Spinal cord (tissue), 10 donors: ENCODE results near the gene RPS17. TPM values are rescaled to one million over a fixed set of nuclear protein-coding genes. Genes with fewer than 3 reads are reported as not detected.
A peak's percentile ranks its signal among the peaks of the same experiment; 100 is the strongest.

ENCODE experiments used
- DNase-seq, 6 donors: peaks; one replicate each; pipeline versions ENCODE4 v3.0.0 to v3.0.0-alpha.2; 2013 to 2015; ENCODE audit warnings: low spot score in 6 of 6, low read depth in 4 of 6
- H3K27ac ChIP-seq: one replicate; pipeline ENCODE4 v1.5.1; 2013; ENCODE audit warnings: low read depth, low read length, control low read depth
- H3K27me3 ChIP-seq: one replicate; pipeline ENCODE4 v1.6.1; 2013; ENCODE audit warnings: low read length; ENCODE audit not compliant: control insufficient read depth, insufficient read depth
- H3K36me3 ChIP-seq: one replicate; pipeline ENCODE4 v1.6.1; 2013; ENCODE audit warnings: low read length; ENCODE audit not compliant: control insufficient read depth, insufficient read depth
- H3K4me1 ChIP-seq: one replicate; pipeline ENCODE4 v1.6.1; 2013; ENCODE audit warnings: low read length; ENCODE audit not compliant: control insufficient read depth, insufficient read depth
- H3K4me3 ChIP-seq: one replicate; pipeline ENCODE4 v1.5.1; 2013; ENCODE audit warnings: low read depth, low read length, control low read depth
- H3K9me3 ChIP-seq: one replicate; pipeline ENCODE4 v1.6.1; 2013; ENCODE audit warnings: low read length; ENCODE audit not compliant: control insufficient read depth, insufficient read depth
- WGBS: methylation state at CpG from one replicate; pipeline ENCODE4 v1.1.5; 2013; ENCODE audit warnings: missing lambda C conversion rate; ENCODE audit not compliant: insufficient coverage; 5-methylcytosine and 5-hydroxymethylcytosine counted together
- polyA plus RNA-seq, 2 donors: library from polyadenylated mRNA; unstranded; fragments of 120-200 nt; gene quantifications; one replicate each; pipeline ENCODE4 v1.2.1, GENCODE V29; 2013; ENCODE audit not compliant: insufficient read length in 2 of 2
- total RNA-seq, 2 donors: library from RNA; depleted of rRNA in 1 of 2; stranded (reverse); fragments of 120-200 nt in 1 of 2; fragments of >200 nt in 1 of 2; gene quantifications; one replicate each; pipeline versions ENCODE4 v1.2.3 to v1.2.4, GENCODE V29; 2013 to 2014
- donor health status: healthy.

The RPS17 gene
- total and polyA plus RNA-seq, 4 donors: 815 to 2,786 (median 1,234) TPM

DNA sequence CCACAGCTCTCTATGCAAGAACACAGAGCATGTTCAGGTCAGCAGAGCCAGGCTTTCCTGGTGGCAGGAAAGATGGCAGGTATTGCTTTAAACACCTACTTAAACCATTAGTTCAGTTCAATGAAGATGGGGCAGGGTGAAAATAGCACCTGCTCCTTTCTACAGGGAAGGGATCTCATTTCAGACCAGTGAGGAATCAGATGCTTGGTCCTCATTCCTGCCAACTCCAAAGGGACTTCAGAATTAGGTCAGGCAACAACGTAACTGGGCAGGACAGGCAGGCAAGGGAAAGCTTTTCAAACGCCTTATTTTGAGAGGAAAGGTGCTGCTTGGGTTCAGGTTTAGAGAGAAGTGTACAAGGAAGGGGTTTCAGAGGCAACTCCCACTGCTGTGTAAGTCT lies 12.6 kb upstream of the RPS17 start:
- no peaks in the 10 kb centered on the region for H3K4me1 ChIP-seq
- 100% methylated on average over 2 of the region's 2 CpGs for WGBS
- no peak overlapping the region for H3K27ac ChIP-seq
- DNase-seq: no peak
- H3K9me3 ChIP-seq: no peaks in the 10 kb centered on the region
- peaks cover 9% of the 10 kb centered on the region for H3K36me3 ChIP-seq
- H3K27me3 ChIP-seq: no peaks in the 10 kb centered on the region
- no peak overlapping the region for H3K4me3 ChIP-seq

DNA sequence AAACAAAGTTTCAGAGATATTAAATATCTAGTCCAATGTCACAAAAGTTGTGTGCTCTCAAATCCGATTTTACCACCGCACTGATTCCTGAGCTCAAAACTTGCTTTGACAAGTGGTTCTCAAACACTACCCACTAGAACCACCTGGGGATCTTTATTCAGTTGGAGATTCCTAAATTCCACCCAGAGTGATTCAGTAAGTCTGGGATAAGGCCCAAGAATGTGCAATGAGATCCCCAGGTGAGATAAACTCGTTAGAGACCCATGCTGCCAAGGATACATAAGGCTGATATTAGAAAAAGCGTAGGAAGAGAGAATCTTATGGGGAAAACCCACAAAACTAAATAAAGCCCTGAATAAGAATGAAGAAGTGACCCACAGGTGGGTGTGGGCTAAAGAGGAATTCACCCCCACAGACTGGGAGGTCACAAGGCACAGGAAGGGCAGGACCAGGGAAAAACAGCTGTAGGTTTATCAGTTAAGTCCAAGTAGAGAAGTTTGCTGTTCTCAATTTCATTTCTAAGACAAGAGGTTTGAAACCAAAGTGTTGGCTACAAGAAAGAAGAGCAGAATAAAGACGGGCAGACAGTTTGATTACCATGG lies 11.5 kb upstream of the RPS17 start:
- WGBS: 70% methylated on average over 3 of the region's 5 CpGs
- H3K27me3 ChIP-seq: no peaks in the 10 kb centered on the region
- H3K4me3 ChIP-seq: no peak overlapping the region
- no peak for DNase-seq
- no peaks in the 10 kb centered on the region for H3K4me1 ChIP-seq
- no peak overlapping the region for H3K27ac ChIP-seq
- H3K36me3 ChIP-seq: peaks cover 11% of the 10 kb centered on the region
- no peaks in the 10 kb centered on the region for H3K9me3 ChIP-seq

DNA sequence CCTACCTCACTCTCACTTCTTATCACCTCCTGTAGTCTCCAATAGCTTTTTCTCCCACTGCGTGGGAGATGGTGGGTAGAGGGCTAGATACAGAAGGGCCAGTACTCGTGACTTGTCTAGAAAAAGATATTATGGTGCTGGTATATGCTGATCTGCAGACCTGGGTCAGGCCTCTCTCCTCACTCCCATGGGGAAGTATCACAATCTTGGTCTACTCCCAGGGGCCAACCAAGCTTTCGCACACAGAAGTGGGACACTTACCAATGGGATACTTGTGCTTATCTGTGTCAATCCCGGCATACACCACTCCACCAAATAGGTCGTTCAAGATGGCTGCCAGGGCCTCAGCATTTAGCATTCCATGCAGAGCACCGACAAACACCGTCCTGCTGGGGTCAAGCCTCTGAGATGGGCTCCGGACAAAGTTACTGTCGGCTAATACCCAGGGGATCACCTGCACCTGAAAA lies 9.0 kb upstream of the RPS17 start:
- DNase-seq: no peak
- H3K9me3 ChIP-seq: no peaks in the 10 kb centered on the region
- H3K27ac ChIP-seq: no peak overlapping the region
- peaks cover 20% of the 10 kb centered on the region for H3K36me3 ChIP-seq
- H3K27me3 ChIP-seq: no peaks in the 10 kb centered on the region
- WGBS: 99% methylated on average over 7 of the region's 9 CpGs
- H3K4me3 ChIP-seq: no peak overlapping the region
- no peaks in the 10 kb centered on the region for H3K4me1 ChIP-seq

DNA sequence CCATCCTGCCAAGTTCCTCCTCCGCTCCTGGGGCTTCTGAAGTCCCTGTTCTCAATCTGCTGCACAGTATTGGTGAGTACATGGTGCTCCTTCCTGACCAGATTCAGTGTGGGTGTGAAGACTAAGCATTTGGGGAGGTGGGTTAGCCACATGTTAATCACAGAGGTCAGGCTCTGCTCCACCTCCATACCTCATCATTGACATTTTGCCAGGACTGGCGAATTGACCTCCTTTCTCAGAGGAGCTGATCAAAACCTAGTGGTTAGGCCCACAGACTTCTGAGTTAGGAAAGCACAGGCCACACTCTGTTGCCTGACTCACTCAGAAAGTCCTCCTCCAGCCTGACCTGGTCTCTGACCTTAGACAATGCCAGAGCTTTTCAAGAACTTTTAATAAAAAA lies 8.4 kb upstream of the RPS17 start:
- Histone ChIP-seq H3K4me1 (no peaks in the 10 kb centered on the region), H3K27me3 (no peaks in the 10 kb centered on the region), H3K4me3 (no peak overlapping the region), H3K9me3 (no peaks in the 10 kb centered on the region), H3K27ac (no peak overlapping the region), H3K36me3 (peaks cover 21% of the 10 kb centered on the region)
- 95% methylated on average over 2 of the region's 2 CpGs for WGBS
- DNase-seq: no peak

DNA sequence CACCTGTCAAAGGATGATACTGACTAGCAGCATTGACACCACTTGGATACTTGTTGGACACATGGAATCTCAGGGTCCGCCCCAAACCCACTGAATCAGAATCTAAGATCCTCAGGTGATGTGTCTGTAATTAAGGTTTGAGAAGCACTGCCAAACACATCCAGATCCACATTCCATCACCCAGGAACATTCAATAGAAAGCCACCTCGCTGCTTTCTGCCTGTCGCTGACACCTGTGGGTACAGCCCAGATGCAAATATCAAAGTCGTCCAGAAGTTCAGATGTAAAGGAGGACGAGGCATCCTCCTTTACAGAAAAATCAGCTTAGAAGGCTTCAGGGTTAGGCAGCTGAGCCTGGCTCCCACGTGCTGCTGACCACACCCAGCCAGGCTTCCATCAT lies 5.2 kb upstream of the RPS17 start:
- Histone ChIP-seq H3K4me1 (peaks cover 5% of the 10 kb centered on the region), H3K36me3 (peaks cover 17% of the 10 kb centered on the region), H3K4me3 (no peak overlapping the region), H3K27ac (no peak overlapping the region), H3K27me3 (no peaks in the 10 kb centered on the region), H3K9me3 (no peaks in the 10 kb centered on the region)
- no peak for DNase-seq
- 87% methylated on average over 5 of the region's 6 CpGs for WGBS

DNA sequence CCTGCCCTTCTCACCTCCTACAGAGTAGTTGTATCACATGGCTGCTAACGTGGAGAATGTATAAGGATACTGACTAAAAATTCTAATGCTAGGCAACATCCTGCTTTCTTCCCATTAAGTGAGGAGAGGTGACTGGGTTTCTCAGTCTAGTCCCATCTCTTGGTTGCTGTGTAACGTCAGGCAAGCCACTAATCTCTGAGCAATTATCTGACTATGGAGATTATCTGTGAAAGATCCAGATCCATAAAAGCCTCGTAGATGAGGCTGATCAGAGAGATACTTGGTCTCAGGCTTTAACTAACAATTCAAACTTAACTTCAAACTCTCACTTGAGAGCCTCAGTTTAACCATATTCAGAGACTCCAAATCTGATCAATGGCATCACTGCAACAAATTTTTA lies 4.7 kb upstream of the RPS17 start:
- Histone ChIP-seq H3K27ac (no peak overlapping the region), H3K9me3 (no peaks in the 10 kb centered on the region), H3K36me3 (peaks cover 16% of the 10 kb centered on the region), H3K4me1 (peaks cover 5% of the 10 kb centered on the region), H3K4me3 (no peak overlapping the region), H3K27me3 (no peaks in the 10 kb centered on the region)
- 75% methylated on average over 1 of the region's 3 CpGs for WGBS
- DNase-seq: no peak

- Histone ChIP-seq H3K36me3 (peaks cover 14% of the 10 kb centered on the region), H3K9me3 (no peaks in the 10 kb centered on the region), H3K4me1 (peaks cover 10% of the 10 kb centered on the region), H3K27ac (no peak overlapping the region), H3K4me3 (no peak overlapping the region), H3K27me3 (no peaks in the 10 kb centered on the region)
- 83% methylated on average over 7 of the region's 9 CpGs for WGBS
- DNase-seq: no peak
Measured at GRCh38 chr15:82544431-82544830, 4.2 kb upstream of the RPS17 start.

- H3K36me3 ChIP-seq: peaks cover 12% of the 10 kb centered on the region
- no peak for DNase-seq
- H3K4me1 ChIP-seq: peaks cover 14% of the 10 kb centered on the region
- no peak overlapping the region for H3K27ac ChIP-seq
- no peaks in the 10 kb centered on the region for H3K27me3 ChIP-seq
- no peak overlapping the region for H3K4me3 ChIP-seq
- WGBS: no CpG with 5 or more reads among the region's 2 CpGs
- H3K9me3 ChIP-seq: no peaks in the 10 kb centered on the region
Measured at GRCh38 chr15:82543160-82543559, 2.9 kb upstream of the RPS17 start.

DNA sequence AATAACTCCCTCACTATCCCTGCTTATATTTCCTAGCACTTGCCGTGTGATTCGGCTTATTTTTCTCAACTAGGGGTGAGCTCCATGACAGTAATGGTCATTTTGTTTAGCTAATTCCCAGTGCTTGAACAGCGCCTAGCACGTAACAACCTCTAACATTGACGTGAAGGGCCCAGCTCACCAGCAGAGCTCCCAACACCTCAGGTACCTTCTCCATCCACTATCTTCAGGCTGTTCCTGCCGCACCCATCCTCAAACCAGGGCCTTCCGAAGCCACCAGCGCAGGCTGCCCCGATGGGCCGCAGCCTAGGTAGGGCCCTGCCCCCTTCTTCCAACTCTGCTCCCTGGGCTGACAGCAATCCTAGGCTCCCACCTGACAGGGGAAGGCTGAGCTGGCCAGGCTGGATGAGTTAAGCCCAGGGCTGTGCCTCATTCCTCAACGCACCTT lies 751 bp upstream of the RPS17 start:
- WGBS: 27% methylated on average over 11 of the region's 11 CpGs
- H3K27ac ChIP-seq: peak overlapping the region; percentile 92
- DNase-seq: peak in 1 of 6 donors; percentile 17
- no peaks in the 10 kb centered on the region for H3K27me3 ChIP-seq
- peaks cover 14% of the 10 kb centered on the region for H3K4me1 ChIP-seq
- H3K4me3 ChIP-seq: peak overlapping the region; percentile 92
- peaks cover 19% of the 10 kb centered on the region for H3K36me3 ChIP-seq
- no peaks in the 10 kb centered on the region for H3K9me3 ChIP-seq

- Histone ChIP-seq H3K4me3 (peak overlapping the region; percentile 92), H3K36me3 (peaks cover 26% of the 10 kb centered on the region), H3K4me1 (peaks cover 14% of the 10 kb centered on the region), H3K9me3 (no peaks in the 10 kb centered on the region), H3K27me3 (no peaks in the 10 kb centered on the region), H3K27ac (peak overlapping the region; percentile 92)
- under 1% methylated on average over 23 of the region's 23 CpGs for WGBS
- DNase-seq: no peak
Measured at GRCh38 chr15:82539691-82540054, 584 bp downstream of the RPS17 start.
